ENCODE results near the gene RGS6.

The RGS6 gene

GRCh38 chr14:72563676-72564075 is 631.4 kb downstream of the RGS6 start:
- no peak for DNase-seq

DNA sequence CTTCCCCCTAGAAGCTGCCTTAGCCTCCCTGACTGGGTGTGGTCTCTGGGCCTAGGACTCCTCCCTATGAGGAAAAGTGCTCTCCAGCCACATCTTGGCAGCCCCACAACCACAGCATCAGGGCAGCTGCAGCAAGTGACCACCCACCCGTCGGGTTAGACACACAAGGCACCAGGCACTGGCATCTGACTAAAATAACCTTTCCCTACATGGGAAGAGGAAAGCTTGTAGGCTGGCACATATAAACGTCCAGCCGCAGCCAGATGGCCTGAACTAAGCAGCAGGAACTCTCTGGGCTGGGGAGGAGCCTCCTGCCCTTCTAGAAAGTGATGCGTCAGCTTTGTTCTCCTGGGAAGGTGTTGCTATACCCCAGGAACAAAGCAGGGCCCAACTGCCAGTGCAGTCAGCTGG is 632.9 kb downstream of the RGS6 start:
- no peak for DNase-seq

DNA sequence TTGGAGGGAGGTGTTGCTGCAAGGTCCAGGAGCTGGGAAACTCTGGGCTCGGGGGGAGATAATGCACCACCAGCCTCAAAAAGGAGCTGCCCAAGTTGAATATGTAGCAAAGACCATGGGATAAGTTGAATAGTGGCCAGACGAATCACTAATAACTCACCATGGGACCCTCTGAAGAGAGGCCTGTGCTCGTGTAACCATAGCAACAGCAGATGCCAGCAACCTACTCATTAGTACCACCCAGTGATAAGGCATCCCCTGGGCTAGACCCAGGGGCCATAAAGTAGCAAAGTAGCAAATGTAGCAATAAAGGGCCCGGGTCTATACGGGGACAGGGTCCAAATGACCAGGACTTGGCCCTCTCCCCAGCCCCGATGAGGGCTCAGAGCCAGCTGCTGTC is 633.7 kb downstream of the RGS6 start:
- no peak for DNase-seq

- DNase-seq: no peak
Observed at GRCh38 chr14:72567226-72567625, 635.0 kb downstream of the RGS6 start.

DNA sequence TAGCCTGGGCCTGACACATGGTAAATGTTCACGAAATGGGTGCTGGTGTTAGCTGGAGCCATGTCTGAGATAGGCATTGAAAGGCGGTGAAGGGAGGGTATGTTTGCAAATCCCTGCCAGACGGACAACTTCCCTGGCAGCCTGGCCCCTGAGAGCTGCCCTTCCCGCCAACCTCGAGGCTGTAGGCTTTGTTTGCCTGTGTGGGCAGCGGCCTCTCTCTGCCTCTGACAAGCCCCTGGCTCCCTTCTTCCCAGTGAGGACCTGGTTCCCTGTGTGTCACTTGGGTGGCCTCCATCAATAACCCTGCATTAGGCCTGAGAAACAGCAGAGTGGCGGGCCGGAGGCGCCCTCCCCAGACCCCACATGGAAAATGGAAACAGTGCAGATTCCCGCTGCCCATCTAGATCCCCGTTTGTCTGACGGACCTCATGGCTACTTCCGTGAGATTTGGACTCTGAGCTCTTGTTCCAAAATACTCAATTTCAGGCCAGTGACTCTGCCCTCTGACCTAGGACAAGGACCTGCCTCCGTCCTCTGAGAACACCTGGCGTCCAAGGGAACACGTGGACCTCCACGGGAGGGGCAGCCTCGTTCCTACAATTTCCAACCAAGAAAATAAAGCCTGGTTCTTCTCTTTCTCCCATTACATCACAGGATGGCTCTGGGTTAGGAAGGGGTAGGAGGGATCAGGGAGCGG is 636.2 kb downstream of the RGS6 start:
- DNase-seq: no peak

DNA sequence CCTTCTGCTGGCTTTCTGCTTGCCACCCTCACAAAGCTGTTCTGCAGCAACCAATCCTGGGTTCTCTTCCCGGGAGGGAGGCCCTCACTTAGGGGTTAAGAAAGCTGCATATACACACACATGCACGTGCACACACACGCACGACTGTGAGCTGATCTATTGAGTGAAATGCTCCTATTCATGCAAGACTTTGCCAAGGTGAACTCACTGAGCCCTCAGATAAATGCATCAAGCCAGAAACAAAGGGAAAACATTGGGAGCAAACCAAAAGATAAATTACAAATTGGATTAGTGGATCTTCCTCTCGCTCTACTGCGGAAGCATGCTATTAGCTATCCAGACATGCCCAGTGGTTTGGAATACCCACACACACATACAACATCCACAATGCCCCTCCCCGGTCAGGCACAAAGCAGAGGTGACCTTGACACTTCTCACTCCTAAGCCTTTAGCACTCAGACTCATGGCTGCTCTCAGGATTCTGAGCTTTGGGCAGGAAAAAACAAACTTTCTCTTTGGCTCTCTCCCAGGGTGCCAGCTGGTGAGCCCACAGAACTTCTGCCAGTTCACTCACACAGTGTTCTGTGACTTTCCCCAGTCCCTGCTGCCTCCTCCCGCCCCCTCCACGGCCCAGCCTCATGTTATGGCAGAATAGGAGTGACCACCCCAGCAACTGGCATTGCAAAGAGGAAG is 641.6 kb downstream of the RGS6 start:
- DNase-seq: no peak

- DNase-seq: no peak
Observed at GRCh38 chr14:72574715-72575114, 642.5 kb downstream of the RGS6 start.

- no peak for DNase-seq
Observed at GRCh38 chr14:72576258-72576657, 644.0 kb downstream of the RGS6 start.

GRCh38 chr14:72577521-72577920 is 645.3 kb downstream of the RGS6 start:
- no peak for DNase-seq

DNA sequence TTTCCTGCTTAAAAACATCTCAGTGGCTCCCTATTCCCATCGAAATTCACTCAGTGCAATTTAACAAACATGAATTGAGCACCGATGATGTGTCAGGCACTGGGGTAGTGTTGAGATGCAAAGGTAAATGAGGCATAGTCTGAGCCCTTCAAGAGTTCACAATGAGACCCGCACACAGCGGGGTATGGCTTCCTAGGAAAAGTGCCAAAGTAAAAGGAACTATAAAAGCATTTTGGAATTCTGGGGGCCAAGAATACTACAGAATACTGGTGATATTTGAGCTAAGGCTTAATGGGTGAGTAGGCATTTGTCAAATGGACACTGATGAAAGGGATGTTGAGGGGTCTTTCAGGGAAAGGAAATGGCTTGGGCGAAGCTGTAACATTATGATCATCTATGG is 646.3 kb downstream of the RGS6 start:
- no peak for DNase-seq

- no peak for DNase-seq
Observed at GRCh38 chr14:72582582-72582981, 650.4 kb downstream of the RGS6 start.

DNA sequence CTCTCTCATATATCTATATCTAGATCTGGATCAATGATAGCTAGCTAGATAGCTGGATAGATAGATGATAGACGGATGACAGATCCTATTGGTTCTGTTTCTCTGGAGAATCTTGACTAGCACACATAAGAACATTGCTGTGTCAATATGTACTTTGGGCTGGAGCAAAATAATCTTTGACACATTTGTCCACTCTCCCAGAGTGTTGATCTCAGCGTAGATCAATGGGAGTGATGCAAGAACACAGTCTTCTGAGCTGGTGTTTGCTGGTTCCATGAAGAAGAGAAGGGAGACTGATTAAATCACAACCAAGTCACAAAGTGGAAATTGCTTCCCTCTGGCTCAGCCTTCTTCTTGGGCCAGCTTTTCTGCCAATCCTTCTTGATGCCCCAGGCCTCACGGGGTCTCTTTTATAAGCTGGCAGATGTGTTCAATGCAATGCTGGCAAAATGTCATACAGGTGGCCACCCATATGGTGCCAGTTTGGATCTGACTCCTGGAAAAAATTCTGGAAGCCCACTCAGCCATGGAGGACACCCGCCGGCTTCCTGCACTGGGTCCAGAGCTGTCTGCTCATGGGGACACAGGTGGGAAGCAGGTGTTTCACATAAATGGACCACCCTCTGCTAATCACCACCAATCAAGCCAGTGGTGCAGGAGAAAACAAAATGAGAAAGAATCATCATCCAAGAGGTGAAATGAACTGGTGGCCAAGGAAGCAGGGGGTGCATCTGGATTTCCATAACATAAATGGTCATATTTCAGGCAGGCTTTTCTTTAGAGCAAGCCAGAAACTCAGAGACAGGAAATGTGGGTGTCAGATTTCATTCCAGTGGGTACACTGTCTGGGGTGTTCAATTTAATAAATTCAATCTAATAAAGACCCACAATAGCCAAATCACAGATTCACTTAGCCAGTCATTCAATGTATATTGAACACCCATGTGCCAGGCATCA is 651.4 kb downstream of the RGS6 start:
- DNase-seq: no peak

DNA sequence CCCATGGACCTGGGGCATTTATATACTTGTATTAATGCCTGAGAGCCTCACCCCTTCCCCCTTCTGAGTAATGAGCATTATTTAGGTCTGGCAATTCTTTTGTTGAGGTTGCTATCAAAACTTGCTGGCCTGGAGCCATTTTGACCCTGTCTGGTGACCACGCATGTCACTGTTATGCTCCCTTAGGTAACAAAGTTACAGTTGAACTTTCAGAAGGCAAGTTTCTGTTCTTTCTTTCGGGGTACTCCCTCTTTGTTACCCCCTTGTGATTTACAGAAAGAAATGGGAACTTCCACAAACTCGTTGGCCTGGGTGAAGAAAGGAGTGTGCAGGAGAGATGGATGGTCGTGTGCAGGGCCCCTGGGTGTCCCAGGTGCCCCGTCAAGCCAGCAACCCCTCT is 656.3 kb downstream of the RGS6 start:
- DNase-seq: no peak

DNA sequence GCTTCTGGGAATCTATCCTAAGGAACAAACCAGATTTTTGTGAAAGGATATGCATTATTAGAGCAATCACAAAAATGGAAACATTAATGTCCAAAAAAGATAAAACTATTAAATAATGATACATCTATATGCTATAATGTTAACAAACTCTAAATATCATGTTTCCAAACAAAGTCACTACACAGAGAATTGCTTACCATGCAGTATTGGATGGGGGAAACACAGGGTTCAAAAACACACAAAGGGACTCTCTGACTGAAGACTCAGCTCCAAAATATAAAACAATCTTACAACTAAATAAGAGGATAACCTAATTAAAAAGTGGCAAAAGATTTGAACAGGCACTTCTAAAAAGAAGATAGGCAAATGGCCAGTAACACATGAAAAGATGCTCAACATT is 657.4 kb downstream of the RGS6 start:
- no peak for DNase-seq

DNA sequence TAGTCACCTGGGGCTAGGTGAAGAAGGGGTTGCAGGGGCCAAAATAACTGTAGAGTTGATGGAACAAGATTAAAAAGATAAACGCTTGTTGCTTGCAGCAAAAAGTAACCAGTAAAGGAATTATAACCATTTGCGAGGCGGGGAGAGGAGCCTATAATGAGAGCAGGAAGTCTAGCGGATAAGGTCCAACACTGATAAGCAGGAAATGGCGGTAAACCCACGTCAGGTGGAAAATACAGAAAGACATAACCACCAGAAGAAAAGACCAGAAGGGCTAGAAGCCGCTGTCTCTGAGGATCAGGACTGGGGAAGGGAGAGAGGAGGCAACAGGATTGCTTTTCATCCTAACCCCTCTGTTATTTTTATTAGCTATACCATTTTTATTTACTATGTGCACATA is 658.3 kb downstream of the RGS6 start:
- no peak for DNase-seq

DNA sequence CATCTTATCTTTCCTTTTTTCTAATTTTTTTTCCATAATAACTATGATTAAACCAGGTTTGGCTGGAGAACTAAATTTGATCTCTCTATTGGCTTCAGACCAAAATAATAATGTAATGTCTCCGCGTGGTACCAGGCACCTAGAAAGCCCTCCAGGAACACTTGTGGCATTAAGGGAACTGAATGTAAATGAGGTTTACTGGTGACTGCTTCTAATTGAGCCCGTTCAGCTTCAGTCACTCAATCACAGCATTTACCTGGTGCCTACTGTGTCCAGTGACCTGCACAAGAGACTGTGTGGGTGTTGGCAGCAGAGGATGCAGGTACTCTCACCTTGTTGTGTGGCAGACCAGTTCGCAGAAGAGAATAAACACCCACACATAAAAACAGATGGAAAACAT is 659.2 kb downstream of the RGS6 start:
- no peak for DNase-seq

GRCh38 chr14:72594099-72594901 is 662.1 kb downstream of the RGS6 start:
- DNase-seq: no peak

DNA sequence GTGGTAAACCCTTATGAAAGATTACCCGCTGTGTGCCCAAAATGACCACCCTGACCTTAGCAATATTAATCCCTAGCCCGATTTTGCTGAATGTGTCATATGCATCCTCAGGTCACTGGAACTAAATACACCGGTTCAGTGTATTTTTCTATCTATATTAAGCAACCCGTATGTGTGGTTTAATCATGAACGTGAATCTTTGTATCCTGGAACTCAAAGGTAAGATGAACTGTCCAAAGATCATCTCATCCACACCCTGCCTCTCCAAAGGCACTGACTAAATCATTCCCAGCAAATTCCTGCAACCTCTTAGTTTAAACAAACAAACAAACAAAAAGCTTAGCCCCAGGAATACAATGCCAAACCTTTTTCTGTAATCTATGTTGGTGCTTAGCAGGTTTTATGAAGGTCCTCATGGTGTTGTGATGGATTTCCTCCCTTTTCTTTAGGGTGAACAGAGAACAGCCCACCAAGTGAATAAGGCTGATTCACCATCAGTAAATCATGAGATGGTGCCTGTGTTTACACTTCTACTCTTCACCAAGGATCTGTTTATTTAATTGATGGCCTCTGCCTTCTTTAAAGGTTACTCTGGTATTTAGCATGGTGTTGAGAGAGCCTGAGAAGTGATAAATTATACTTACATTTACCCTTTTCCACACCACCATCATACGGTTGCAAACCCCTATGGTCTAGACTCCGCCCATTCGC is 663.1 kb downstream of the RGS6 start:
- no peak for DNase-seq

- no peak for DNase-seq
Observed at GRCh38 chr14:72597252-72598233, 665.3 kb downstream of the RGS6 start.

DNA sequence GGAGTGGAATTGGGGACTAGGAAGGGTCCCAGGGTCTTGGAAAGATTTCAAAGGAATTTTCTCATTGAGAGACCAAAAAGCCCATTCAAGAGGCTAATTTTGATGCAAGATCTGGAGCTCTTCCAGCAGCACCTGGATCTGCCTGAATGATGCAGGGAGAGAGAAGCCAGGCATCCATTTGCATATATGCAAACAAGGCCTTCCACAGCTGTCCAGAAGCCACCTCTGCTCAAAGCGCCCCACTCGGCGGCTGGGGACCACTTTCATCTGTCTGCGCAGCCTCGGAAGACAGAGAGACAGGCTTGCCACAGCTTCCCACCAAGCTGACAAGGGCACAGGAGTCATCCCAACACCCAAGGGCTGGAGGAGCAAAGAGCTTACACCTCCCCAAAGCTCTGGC is 666.1 kb downstream of the RGS6 start:
- no peak for DNase-seq

Data from right forelimb (tissue), 1 donor.